T47D (cell line): ENCODE measurements around the gene GABARAP.

Source experiments
- DNase-seq, 2 experiments: peaks; one replicate each; pipeline versions ENCODE4 v3.0.0 to v3.0.0-alpha.2; 2011 to 2012; ENCODE audit warnings: low read depth in 1 of 2, low spot score in 1 of 2
- JUND ChIP-seq: IDR thresholded peaks from 2 replicates; pipeline ENCODE4 v1.6.1; 2012; ENCODE audit warnings: low read depth
- in situ Hi-C: cut with HindIII; loops from 2 replicates; pipeline ENCODE4 v1.10.0; 2016; ENCODE audit warnings: low sequenced_read_pairs, low pct_unique_long_range_greater_than_20kb

Gene GABARAP

DNA sequence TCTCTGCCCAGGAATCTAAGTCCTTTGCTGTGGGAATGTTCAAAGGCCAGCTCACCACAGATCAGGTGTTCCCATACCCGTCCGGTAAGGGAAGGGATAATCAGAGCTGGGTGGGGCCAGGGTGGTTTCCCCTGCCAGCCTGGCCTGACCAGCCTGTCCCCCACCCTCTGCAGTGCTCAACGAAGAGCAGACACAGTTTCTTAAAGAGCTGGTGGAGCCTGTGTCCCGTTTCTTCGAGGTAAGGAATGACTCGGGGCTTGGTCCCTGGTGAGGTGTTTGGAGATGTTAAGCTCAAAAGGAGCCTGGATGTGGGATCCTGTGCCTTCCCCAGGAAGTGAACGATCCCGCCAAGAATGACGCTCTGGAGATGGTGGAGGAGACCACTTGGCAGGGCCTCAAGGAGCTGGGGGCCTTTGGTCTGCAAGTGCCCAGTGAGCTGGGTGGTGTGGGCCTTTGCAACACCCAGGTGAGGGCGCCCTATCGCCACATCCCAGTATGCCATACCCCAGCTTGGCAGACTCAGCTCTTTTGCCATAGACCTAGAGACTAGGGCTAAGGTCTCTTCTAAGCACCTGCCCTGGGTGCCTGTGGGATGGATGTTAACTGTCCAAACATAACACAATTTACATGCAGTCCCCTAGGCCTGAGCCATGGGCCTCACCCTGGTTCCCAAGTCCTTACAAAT is 21.5 kb downstream of the GABARAP start:
- DNase-seq = peak in 1 of 2 experiments; percentile 71
- no peak for TF ChIP-seq JUND
- in situ Hi-C loops = no loop called here

DNA sequence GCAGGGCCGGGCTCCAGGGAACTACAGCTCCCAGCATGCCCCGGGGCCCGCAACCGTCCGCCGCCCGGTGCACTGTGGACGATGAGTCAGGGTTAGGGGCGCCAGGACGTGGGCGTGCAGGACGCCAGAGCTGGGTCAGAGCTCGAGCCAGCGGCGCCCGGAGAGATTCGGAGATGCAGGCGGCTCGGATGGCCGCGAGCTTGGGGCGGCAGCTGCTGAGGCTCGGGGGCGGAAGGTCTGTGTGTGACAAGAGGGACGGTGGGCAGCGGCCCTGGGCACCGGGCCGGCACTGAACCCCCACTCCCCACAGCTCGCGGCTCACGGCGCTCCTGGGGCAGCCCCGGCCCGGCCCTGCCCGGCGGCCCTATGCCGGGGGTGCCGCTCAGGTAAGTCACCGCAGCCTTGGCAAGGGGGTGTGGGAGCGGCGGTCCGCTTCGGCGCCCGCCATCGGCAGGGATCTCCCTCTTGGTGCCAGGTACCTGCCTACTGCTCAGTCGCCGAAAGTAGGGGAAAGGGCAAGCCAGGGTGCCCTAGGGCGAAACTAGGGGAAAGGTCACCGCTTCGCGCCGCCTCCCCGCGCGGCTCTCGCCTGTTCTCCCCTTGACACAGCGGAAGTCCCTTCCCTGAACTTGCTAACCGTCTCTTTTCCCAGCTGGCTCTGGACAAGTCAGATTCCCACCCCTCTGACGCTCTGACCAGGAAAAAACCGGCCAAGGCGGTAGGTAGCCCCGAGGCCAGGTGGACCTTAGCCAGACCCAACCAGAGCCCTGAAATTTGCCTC is 22.2 kb downstream of the GABARAP start, which contains the start of the genes ACADVL and DLG4:
Gene ACADVL, plus strand, starts transcription at position 127 of the 781 bp plus-strand sequence. Its CDS starts 47 bp downstream, at position 174.
Gene DLG4, minus strand, starts transcription at position 25 of the 781 bp plus-strand sequence.
- peak; percentile 80 to 97 for DNase-seq
- in situ Hi-C loops = no loop called here
- no peak for TF ChIP-seq JUND

DNA sequence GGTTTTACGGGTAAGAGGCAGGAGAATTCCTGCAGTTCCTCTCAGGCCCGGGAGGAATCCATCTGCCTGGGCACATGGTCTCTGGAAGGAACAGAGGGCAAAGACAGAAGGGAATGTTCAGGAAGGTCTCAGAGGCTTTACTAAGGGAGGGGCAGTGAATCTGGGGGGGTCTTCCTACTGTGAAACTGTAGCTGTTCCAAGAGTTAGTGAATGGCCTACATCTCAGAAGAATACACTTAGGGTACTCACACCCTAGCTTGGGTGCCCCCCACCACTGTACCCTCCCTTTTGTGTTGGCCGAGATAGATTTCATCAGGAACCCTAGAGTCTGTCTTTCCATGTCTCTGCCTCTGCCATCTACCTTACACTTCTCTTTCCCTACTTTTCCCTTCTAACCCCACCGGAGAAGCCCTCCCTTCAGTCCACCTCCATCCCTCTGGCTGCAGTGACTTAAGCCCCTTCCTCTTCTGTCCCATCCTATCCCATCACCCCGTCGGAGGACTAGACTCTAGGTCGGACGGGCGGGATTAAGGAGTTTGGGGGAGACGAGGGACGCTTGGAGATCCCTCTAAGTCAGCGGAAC is 22.9 kb downstream of the GABARAP start:
- TF ChIP-seq JUND = no peak
- DNase-seq = no peak
- in situ Hi-C loops = no loop called here

DNA sequence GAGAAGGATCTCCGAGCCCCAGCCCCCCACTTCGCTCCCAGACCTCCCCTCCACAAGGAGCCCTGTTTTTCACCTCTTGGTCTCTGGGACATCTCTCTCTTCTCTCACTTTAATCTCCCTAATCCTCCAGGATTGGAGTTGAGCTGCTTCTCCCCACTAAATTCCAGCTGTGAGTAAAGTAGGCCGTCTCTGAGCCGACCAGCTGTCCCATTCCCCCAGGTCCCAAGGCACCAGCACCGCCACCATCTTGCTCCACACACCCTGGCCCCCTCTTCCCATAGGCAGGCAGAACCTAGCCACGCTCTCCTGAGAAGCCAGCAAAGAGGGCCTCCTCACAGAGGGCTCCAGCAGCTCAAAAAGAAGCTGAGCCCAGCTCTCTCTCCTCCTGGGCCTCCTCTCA is 23.5 kb downstream of the GABARAP start:
- in situ Hi-C loops = no loop called here
- DNase-seq = no peak
- no peak for TF ChIP-seq JUND

DNA sequence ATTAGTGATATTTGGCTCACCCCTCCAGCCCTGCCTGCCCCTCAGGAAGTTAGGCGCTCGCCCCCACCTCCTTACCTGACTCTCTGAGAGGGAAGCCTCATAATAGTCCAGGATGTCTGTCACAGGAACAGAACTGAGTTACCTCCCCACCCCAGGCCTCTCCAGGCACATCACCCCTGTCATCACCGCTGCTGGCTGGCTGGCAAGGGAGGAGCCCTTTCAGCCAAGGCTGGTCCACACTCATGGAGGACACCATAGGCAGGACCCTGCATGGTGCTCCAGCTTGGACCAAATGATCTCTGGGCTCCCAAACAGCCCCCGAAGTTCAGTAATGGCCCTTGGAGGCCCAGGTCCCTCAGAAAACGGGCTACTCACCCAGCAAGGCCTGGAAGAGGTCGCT is 24.1 kb downstream of the GABARAP start:
- no peak for DNase-seq
- in situ Hi-C loops = no loop called here
- no peak for TF ChIP-seq JUND

DNA sequence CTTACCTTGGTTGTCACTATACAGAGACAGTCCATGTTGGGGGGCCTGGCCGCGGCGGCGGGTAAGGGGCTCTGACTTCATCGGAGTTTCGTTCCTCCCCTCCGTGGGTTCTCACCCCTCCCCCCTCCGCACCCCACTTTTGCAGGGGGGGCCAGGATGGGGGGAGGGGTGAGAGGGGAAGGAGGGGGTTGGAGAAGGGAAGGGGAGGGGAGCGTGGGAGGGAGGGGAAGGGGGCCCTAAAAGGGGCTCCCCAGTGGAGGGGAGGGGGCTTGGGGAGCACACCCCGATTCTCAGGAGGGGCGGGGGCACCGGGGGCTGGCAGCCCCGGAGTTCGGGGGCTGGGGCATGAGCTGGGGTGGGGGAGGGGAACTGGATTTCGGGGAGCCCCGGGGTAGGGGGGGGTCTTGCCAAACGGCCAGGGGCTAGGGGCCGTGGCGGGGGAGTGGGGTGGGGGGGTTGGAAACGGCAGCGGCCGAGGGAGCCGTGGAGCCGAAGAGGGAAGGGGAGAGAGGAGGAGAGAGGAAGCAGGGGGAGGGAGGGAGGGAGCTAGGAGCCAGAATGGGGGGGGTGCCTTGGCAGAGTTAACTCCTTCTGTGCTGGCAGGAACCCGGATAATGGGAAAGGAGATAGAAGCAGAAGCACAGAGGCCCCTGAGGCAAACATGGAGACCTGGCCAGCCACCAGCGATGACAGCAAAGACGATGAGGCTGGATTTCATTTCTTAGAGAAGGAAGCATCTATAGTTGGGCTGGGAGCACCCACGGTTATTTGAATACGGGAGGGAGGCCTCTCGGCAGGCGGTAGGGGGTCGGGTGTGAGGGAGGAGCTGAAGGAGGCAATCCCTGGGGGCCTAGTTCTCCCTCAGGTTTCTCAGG is 24.9 kb downstream of the GABARAP start:
- DNase-seq = peak in 1 of 2 experiments; percentile 83
- in situ Hi-C loops = no loop called here
- TF ChIP-seq JUND = no peak

DNA sequence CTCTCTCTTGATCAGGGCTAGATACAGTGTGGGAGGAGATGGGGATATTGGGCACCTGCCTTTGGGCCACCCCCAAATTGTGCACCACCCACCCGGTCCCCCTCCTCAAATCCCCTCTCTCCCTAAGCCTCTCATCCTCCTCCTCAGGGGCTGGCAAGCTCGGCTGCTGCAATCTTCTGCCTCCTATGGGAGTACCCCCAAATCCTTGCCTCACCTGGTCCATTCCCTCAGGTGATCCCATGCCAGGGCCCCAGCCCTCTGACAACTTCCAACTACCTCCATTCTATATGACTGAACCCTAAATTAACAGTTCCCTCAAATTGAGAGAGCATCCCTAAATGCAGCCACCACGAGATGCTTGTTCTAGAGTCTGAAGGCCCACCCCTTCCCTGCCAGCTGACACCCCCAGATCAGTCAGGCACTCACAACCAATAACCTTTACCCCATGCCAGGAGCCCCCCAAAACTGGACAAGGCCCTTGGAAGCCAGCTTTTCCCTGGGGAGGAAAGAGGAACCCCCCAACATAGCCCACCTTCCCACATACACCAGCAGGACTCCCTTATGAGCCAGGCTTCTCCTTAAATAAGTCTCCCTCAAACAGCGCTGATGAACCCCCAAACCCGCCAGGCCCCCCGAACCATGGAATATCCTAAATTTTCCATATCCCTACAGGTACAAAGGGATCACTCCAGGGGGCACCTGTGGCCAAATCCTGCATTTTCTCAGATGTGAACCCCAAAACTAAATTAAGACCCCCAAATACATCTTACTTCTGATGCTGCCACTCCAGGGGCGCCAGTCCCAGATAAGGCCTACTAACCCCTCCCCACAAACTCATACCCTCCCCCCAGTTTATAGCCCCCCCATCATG is 25.8 kb downstream of the GABARAP start:
- no peak for TF ChIP-seq JUND
- in situ Hi-C loops = no loop called here
- DNase-seq = no peak

DNA sequence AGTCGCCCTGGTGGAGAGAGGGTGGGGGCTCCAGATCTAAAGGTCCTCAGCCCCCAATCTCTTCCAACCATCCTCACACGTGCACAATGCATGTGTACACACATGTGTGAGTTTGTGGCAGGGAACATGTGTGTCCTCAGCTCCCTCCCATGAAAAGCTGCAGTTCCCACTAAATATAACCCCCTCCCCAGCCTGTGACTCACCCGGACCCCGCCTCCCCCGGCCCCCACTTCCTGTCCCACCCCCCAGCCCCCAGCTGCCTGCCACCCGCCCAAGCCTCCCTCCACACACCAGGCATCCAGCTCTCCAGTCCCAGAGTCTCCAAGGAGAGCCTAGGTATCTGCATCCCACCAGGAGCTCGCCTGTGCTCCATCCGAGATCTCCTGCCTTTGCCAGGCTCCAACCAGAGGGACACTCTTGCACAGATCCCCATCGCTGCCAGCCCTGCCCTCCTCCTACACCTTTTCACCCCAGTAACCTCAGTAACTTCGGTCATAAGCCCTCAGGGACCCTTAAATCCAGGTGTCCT is 26.5 kb downstream of the GABARAP start:
- no peak for DNase-seq
- in situ Hi-C loops = no loop called here
- TF ChIP-seq JUND = no peak

DNA sequence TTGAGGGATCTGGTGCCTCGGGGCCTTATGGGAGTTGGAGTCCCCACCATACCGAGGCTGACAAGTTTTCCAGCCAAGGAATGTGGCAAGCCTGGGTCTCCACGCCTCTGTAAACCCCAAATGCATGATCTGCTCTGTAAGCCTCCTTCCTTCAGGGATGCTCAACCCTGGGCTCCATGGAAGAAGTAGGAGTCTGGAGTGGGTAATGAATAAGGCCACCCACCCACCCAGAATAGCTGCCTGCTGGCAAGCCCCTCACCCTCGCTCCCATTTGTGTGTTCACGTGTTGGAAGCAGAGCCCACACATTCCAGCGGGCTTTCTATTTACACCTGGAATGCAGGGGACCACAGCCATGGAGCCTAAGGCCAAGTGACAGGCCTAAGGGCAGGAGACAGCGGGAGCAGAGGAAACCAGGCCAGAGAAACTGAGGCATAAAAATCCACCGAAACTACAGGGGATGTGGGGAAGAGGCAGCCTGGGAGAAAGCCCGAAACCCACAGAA is 27.1 kb downstream of the GABARAP start:
- DNase-seq = no peak
- in situ Hi-C loops = no loop called here
- TF ChIP-seq JUND = no peak

DNA sequence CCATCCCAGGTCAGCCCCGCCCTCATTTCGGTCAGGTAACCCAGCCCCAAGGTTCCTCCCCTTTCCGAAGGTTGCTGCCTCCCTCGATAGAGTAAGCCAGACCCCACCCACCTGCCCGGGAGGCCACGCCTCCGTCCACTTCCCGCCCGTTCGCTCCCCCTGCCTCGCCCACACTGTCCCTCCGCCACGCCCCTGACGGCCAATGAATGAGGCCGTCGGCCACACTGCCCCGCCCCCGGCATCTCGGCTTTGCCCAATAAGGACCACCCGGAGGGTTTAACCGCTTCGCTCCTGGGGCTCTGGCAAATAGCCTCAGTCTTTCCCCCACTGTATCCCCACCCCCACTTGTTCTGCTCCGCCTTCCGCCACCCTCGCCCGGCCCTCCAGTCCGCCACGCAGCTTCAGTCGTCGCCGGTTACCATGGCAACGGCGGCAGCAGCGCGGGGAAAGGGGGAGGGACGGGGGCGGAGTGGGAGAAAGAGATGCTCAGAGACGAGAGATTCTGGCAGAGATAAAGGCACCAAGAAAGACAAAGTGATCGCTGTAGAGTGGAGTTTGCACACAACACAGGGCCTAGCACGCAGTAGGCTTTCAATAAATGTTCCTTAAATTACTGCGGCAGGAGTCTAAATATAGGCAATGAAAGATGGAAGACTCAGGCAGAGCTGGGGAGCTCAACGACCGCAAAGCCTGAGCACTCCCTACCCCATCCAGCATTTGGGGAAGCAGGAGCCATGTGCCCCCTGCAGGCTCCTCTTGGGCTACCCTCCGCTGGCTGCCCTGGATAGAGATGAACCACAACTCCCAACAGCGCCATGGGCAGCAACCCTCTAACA is 27.7 kb downstream of the GABARAP start:
- in situ Hi-C loops = no loop called here
- peak; percentile 89 to 97 for DNase-seq
- TF ChIP-seq JUND = no peak
